Measurements from ENCODE around the gene LIFR.
A peak's percentile ranks its signal among the peaks of the same experiment; 100 is the strongest.

The LIFR gene

GRCh38 chr5:38555354-38556087, 925 bp downstream of the LIFR start (continued):
- TF ChIP-seq, protein P1, sequence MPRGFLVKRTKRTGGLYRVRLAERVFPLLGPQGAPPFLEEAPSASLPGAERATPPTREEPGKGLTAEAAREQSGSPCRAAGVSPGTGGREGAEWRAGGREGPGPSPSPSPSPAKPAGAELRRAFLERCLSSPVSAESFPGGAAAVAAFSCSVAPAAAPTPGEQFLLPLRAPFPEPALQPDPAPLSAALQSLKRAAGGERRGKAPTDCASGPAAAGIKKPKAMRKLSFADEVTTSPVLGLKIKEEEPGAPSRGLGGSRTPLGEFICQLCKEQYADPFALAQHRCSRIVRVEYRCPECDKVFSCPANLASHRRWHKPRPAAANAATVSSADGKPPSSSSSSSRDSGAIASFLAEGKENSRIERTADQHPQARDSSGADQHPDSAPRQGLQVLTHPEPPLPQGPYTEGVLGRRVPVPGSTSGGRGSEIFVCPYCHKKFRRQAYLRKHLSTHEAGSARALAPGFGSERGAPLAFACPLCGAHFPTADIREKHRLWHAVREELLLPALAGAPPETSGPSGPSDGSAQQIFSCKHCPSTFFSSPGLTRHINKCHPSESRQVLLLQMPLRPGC (tag by site-specific recombination; IDR thresholded peaks at IDR 0.05), result no peak

DNA sequence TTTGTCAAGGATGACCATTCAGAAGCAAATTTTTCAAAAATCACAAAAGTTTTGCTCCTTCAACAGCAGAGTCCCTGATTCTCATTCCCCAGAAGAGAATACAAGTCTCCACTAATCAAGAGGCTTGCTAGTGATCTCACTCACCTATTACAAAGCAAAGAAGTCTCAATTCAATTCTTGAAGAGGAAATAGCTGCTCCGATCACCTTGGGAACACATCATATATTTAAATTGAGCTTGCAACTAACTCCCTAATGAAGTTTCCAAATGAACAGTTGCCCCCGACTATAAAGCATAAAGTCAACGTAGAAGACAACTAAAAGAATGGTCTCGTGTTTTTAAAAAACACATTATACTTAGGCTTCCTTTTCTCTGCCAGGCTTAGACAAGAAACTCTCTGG, 1.6 kb downstream of the LIFR start:
- H3K4me3 ChIP-seq (ENCODE audit: low read depth, low read length), result peak overlapping the region; percentile 91
- TF ChIP-seq ZNF530 (tag by site-specific recombination; IDR thresholded peaks at IDR 0.05; ENCODE audit: low read depth) (no peak), KLF10 (tag by site-specific recombination; IDR thresholded peaks at IDR 0.05) (0 out of 2 replicates have a peak, but pooled peaks have one; percentile 1), ZNF398 (tag by site-specific recombination; IDR thresholded peaks at IDR 0.05) (no peak)
- no peaks in the 10 kb centered on the region for H3K36me3 ChIP-seq (ENCODE audit: control insufficient read depth in 2 of 2, insufficient read depth in 1 of 2, low read length in 2 of 2)
- peaks cover 31% of the 10 kb centered on the region for H3K4me1 ChIP-seq (ENCODE audit: control insufficient read depth, insufficient read depth, low read length)
- ChIA-PET POLR2A (no interaction called here), CTCF (interaction anchor here (0.6 to 5.2 kb wide), 9 partner anchors 9 to 1816 kb away, joined by 3 to 44 read pairs (median 4); no protein-coding TSS in a partner anchor)
- H3K9me3 ChIP-seq (ENCODE audit: control insufficient read depth, insufficient read depth, low read depth, low read length), result no peaks in the 10 kb centered on the region
- H3K27ac ChIP-seq (ENCODE audit: extremely low read depth, low read depth, low read length), result no peak overlapping the region

DNA sequence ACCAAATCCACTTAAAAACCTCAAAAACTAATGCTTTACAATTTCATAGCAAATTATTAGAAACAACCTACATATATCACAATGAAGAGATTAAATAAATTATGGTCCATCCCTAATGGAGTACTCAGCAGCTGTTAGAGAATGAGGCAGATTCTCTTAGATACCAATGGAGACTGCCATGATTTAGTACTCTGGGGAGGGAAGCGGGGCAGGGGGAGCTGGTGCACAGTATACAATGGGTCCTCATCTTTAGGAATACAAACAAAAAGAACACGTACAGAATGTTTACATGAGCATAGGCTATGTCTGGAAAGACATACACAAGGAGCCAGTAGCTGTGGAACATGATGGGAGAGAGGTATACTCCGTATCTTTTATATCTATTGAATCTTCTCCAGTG, 2.0 kb downstream of the LIFR start:
- CTCF ChIA-PET, result interaction anchor here (0.8 to 5.2 kb wide), 6 partner anchors 15 to 254 kb away, joined by 3 to 44 read pairs (median 7); no protein-coding TSS in a partner anchor
- H3K36me3 ChIP-seq (ENCODE audit: control insufficient read depth in 2 of 2, insufficient read depth in 1 of 2, low read length in 2 of 2), result no peaks in the 10 kb centered on the region
- POLR2A ChIA-PET, result no interaction called here
- no peaks in the 10 kb centered on the region for H3K9me3 ChIP-seq (ENCODE audit: control insufficient read depth, insufficient read depth, low read depth, low read length)
- no peak for TF ChIP-seq ZNF660 (tag by site-specific recombination; IDR thresholded peaks at IDR 0.05)
- TF ChIP-seq, protein P2, sequence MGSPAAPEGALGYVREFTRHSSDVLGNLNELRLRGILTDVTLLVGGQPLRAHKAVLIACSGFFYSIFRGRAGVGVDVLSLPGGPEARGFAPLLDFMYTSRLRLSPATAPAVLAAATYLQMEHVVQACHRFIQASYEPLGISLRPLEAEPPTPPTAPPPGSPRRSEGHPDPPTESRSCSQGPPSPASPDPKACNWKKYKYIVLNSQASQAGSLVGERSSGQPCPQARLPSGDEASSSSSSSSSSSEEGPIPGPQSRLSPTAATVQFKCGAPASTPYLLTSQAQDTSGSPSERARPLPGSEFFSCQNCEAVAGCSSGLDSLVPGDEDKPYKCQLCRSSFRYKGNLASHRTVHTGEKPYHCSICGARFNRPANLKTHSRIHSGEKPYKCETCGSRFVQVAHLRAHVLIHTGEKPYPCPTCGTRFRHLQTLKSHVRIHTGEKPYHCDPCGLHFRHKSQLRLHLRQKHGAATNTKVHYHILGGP (tag by site-specific recombination; IDR thresholded peaks at IDR 0.05), result 0 out of 2 replicates have a peak, but pooled peaks have one; percentile 33
- TF ChIP-seq ZFP41 (tag by site-specific recombination; IDR thresholded peaks at IDR 0.05; ENCODE audit: borderline replicate concordance), result no peak
- peak; percentile 74; the same call in 1 of the 2 replicates for TF ChIP-seq MZF1 (tag by site-specific recombination; IDR thresholded peaks at IDR 0.05; ENCODE audit: borderline replicate concordance)
- H3K4me1 ChIP-seq (ENCODE audit: control insufficient read depth, insufficient read depth, low read length), result peaks cover 30% of the 10 kb centered on the region
- H3K27ac ChIP-seq (ENCODE audit: extremely low read depth, low read depth, low read length), result no peak overlapping the region
- no peak overlapping the region for H3K4me3 ChIP-seq (ENCODE audit: low read depth, low read length)

GRCh38 chr5:38553001-38553521, 3.4 kb downstream of the LIFR start:
- ChIA-PET CTCF (interaction anchor here (1.1 to 5.2 kb wide), 9 partner anchors 13 to 256 kb away, joined by 3 to 44 read pairs (median 6); no protein-coding TSS in a partner anchor), POLR2A (no interaction called here)
- H3K4me1 ChIP-seq (ENCODE audit: control insufficient read depth, insufficient read depth, low read length), result peaks cover 37% of the 10 kb centered on the region
- no peaks in the 10 kb centered on the region for H3K36me3 ChIP-seq (ENCODE audit: control insufficient read depth in 2 of 2, insufficient read depth in 1 of 2, low read length in 2 of 2)
- no peak overlapping the region for H3K4me3 ChIP-seq (ENCODE audit: low read depth, low read length)
- TF ChIP-seq, protein P2 (tag by site-specific recombination; IDR thresholded peaks at IDR 0.05), result no peak
- peak; percentile 90 for TF ChIP-seq ZNF623 (tag by site-specific recombination; IDR thresholded peaks at IDR 0.05)
- no peak for TF ChIP-seq ZNF571 (tag by site-specific recombination; IDR thresholded peaks at IDR 0.05)
- no peak for TF ChIP-seq OSR2 (tag by site-specific recombination; IDR thresholded peaks at IDR 0.05)
- no peak for TF ChIP-seq ZNF140 (tag by site-specific recombination; IDR thresholded peaks at IDR 0.05)
- TF ChIP-seq ZNF221 (tag by site-specific recombination; IDR thresholded peaks at IDR 0.05; ENCODE audit: borderline replicate concordance), result no peak
- TF ChIP-seq ZBTB17 (tag by site-specific recombination; IDR thresholded peaks at IDR 0.05), result no peak
- H3K27ac ChIP-seq (ENCODE audit: extremely low read depth, low read depth, low read length), result no peak overlapping the region
- H3K9me3 ChIP-seq (ENCODE audit: control insufficient read depth, insufficient read depth, low read depth, low read length), result no peaks in the 10 kb centered on the region
